DOHH2 (cell line): Measurements from ENCODE around the gene DACT1.

ENCODE experiments used
- H3F3A ChIP-seq: fragments of 200-600 bp; sonication (generic), shearing (Covaris generic); 2 replicates; pipeline ENCODE4 v1.6.0; 2016; ENCODE audit warnings: antibody characterized with exemption, mild to moderate bottlenecking; ENCODE audit not compliant: control insufficient read depth, insufficient read depth
- H3K27ac ChIP-seq: fragments of 200-600 bp; sonication (generic); 2 replicates; pipeline ENCODE4 v1.5.1; 2014; ENCODE audit warnings: low read depth, mild to moderate bottlenecking, low read length, moderate library complexity
- H3K27me3 ChIP-seq: fragments of 200-600 bp; sonication (generic); 2 replicates; pipeline ENCODE4 v1.6.1; 2014; ENCODE audit warnings: mild to moderate bottlenecking, low read length, mixed read lengths; ENCODE audit not compliant: control insufficient read depth
- H3K36me3 ChIP-seq: fragments of 200-600 bp; sonication (generic); 2 replicates; pipeline ENCODE4 v1.6.1; 2014; ENCODE audit warnings: mild to moderate bottlenecking, low read length, moderate library complexity, mixed read lengths; ENCODE audit not compliant: control insufficient read depth
- H3K4me1 ChIP-seq: fragments of 200-600 bp; sonication (generic); 2 replicates; pipeline ENCODE4 v1.6.1; 2014; ENCODE audit warnings: mild to moderate bottlenecking, low read length, mixed read lengths; ENCODE audit not compliant: control insufficient read depth
- H3K4me2 ChIP-seq: fragments of 200-600 bp; sonication (generic); 2 replicates; pipeline ENCODE4 v1.6.0; 2014; ENCODE audit warnings: mild to moderate bottlenecking, low read length, moderate library complexity
- H3K4me3 ChIP-seq: fragments of 200-600 bp; sonication (generic); 2 replicates; pipeline ENCODE4 v1.5.1; 2014; ENCODE audit warnings: mild to moderate bottlenecking, low read length, mixed read lengths
- H3K79me2 ChIP-seq: fragments of 200-600 bp; sonication (generic); 2 replicates; pipeline ENCODE4 v1.6.1; 2014; ENCODE audit warnings: mild to moderate bottlenecking, low read length, mixed read lengths; ENCODE audit not compliant: control insufficient read depth
- H3K9me2 ChIP-seq: fragments of 200-600 bp; sonication (generic); replicated peaks from 2 replicates; pipeline ENCODE4 v1.6.1; 2014; ENCODE audit warnings: mild to moderate bottlenecking, low read length, mixed read lengths; ENCODE audit not compliant: control insufficient read depth
- H3K9me3 ChIP-seq: fragments of 200-600 bp; sonication (generic); 2 replicates; pipeline ENCODE4 v1.6.1; 2014; ENCODE audit warnings: antibody characterized with exemption, low read length, mixed read lengths; ENCODE audit not compliant: control insufficient read depth, insufficient read depth
- H4K20me1 ChIP-seq: fragments of 200-600 bp; sonication (generic); 2 replicates; pipeline ENCODE4 v1.6.0; 2014; ENCODE audit warnings: low read depth, mild to moderate bottlenecking, antibody characterized with exemption, low read length, moderate library complexity; ENCODE audit not compliant: control insufficient read depth, insufficient read depth
- EZH2phosphoT487 ChIP-seq: fragments of 200-600 bp; sonication (generic); IDR thresholded peaks from 2 replicates; pipeline ENCODE4 v1.6.1; 2017; ENCODE audit warnings: borderline replicate concordance, mild to moderate bottlenecking, antibody characterized with exemption, low read length, moderate library complexity, mixed read lengths
- TF ChIP-seq, protein P1 (sequence below): fragments of 200-600 bp; sonication (generic); IDR thresholded peaks from one replicate; pipeline ENCODE4 v1.5.1; 2014; ENCODE audit warnings: antibody characterized with exemption, mild to moderate bottlenecking, low read depth, low read length; ENCODE audit not compliant: poor library complexity, severe bottlenecking

Gene DACT1

DNA sequence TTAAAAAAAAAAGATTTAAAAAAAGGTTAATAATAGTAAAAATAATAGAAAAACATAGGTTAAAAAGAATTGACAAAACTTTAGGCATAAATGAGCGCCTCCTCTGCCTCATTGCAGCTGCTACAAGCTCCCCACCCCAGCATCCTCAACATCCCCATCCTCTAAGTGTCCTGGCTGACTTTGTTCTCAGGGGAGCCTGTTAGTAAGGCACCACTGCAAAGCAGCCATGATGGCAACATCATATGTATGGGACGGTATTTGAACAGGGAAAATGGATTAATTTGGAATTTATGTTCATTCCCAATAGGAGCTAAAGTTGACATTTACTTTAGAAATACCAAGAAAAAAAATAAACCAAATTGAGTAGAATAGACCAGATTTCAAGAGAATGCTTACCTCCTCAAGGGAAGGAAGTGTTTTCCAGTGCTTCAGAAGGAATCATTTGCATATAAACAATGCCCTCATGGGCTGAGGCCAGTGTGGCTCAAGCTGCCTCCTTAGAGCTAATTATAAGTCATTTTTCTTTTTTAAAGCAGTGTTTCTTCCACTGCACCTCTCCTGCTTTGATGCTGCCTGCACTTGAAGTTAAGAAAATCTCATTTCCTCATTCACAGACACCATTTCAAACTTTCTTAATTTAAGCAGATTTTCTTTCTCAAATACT is 59.6 kb downstream of the DACT1 start:
- no peaks in the 10 kb centered on the region for H3K36me3 ChIP-seq
- H3F3A ChIP-seq, result no peaks in the 10 kb centered on the region
- TF ChIP-seq EZH2phosphoT487, result no peak
- TF ChIP-seq, protein P1, sequence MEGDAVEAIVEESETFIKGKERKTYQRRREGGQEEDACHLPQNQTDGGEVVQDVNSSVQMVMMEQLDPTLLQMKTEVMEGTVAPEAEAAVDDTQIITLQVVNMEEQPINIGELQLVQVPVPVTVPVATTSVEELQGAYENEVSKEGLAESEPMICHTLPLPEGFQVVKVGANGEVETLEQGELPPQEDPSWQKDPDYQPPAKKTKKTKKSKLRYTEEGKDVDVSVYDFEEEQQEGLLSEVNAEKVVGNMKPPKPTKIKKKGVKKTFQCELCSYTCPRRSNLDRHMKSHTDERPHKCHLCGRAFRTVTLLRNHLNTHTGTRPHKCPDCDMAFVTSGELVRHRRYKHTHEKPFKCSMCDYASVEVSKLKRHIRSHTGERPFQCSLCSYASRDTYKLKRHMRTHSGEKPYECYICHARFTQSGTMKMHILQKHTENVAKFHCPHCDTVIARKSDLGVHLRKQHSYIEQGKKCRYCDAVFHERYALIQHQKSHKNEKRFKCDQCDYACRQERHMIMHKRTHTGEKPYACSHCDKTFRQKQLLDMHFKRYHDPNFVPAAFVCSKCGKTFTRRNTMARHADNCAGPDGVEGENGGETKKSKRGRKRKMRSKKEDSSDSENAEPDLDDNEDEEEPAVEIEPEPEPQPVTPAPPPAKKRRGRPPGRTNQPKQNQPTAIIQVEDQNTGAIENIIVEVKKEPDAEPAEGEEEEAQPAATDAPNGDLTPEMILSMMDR, result no peak
- no peak overlapping the region for H3K27ac ChIP-seq
- no peaks in the 10 kb centered on the region for H3K9me2 ChIP-seq
- H4K20me1 ChIP-seq, result no peaks in the 10 kb centered on the region
- no peaks in the 10 kb centered on the region for H3K79me2 ChIP-seq
- no peak overlapping the region for H3K4me3 ChIP-seq
- H3K27me3 ChIP-seq, result no peaks in the 10 kb centered on the region
- H3K4me2 ChIP-seq, result no peak overlapping the region
- no peaks in the 10 kb centered on the region for H3K4me1 ChIP-seq
- no peaks in the 10 kb centered on the region for H3K9me3 ChIP-seq
